ENCODE measurements around the gene PCSK1N.
"Not testable (repeated sequence)": the region's sequence is repeated elsewhere in the genome, so short reads cannot be mapped to it uniquely, and the experiment has no call there.

The PCSK1N gene

DNA sequence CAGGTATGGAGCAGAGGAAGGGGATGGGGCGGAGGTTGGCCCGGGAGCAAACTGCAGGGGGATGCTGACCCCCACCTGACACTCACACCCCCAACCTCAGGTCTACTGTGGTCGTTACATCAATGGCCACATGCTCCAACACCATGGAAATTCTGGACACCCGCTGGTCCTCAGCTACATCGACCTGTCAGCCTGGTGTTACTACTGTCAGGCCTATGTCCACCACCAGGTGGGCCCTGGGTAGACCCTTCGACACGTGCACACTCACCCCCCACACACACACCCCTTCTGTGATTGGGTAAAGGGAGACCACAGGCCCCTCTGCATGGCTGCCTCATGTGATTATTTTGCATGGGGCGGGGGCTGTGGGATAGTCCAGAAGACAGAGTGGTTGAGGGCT is 11.3 kb downstream of the PCSK1N start:
- no peak for DNase-seq

- peak in 7 of 56 donors; percentile 0 to 18 (median 10) for DNase-seq
Measured at GRCh38 chrX:48823053-48823452, 12.4 kb downstream of the PCSK1N start.

DNA sequence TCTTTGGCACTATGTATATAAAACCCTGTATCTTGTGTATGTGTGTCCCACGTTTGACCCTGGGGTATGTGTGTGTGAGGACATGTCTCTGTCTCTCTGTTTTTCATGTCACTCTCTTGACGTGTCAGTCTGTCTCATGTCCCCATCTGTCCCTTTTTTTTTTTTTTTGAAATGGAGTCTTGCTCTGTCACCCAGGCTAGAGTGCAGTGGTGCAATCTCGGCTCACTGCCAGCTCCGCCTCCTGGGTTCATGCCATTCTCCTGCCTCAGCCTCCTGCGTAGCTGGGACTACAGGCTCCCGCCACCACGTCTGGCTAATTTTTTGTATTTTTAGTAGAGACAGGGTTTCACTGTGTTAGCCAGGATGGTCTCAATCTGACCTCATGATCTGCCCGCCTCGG is 16.0 kb downstream of the PCSK1N start:
- not testable (repeated sequence) for DNase-seq

DNA sequence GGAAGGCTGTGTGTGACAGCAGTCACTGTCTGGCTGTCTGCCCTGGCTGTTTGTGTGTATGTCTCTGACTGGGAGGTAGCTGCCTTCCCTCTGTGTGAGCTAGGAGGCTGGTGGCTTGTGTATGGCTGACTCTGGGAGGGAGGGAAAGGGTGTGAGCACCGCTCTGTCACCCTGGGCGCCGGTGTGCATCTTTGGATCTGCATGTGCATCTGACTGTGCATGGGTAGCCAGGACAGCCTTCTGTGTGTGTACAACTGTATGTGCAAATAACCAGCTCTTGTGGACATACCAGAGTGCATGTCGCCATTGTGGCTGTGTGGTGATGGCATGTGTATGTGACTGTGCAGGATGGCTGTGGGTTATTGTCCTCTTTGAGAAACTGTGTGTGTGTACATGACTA is 16.5 kb downstream of the PCSK1N start:
- DNase-seq = no peak

- DNase-seq = no peak
Measured at GRCh38 chrX:48818098-48818497, 17.3 kb downstream of the PCSK1N start.

GRCh38 chrX:48816014-48816810 is 19.2 kb downstream of the PCSK1N start:
- DNase-seq = no peak

- DNase-seq = no peak
Measured at GRCh38 chrX:48815266-48815665, 20.1 kb downstream of the PCSK1N start.

- DNase-seq = no peak
Measured at GRCh38 chrX:48814722-48815121, 20.7 kb downstream of the PCSK1N start.

DNA sequence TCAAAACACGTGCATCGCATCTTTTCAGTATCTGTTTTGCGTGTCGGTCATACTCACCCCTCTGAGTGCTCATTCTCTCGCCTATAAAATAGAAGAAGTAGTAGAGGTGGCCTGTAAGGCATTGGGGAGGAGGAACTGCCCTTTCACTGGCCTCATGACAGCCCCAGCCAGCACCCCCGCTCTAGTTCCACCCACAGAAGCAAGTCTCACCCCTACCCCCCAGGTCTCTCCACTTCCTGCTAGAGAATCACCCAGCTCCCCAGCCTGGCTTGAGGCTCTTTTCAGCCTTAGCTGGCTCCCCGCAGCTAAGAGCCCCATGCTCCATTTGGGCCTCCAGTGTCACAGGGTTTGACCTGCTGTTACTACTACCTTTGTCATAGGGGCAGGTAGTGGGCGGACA is 21.8 kb downstream of the PCSK1N start:
- DNase-seq = peak in 1 of 56 donors; percentile 15

DNA sequence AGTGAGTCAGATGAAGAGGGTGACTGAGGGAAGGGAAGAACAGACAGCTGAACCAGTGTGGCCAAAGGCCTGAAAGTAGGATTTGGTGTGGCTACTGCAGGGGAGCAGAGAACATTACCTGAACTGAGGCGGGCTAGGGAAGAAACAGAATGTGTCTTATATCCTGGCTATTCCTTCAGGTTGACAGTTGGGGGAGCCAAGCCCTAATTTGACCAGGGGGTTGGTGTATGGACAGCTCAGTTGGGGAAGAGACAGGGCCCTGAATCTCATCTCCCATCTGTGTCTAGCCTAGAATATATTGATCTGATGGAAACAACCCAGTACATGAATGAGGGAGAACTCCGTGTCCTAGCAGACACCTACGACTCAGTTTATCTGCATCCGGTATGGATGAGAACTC is 29.3 kb downstream of the PCSK1N start:
- DNase-seq = no peak

DNA sequence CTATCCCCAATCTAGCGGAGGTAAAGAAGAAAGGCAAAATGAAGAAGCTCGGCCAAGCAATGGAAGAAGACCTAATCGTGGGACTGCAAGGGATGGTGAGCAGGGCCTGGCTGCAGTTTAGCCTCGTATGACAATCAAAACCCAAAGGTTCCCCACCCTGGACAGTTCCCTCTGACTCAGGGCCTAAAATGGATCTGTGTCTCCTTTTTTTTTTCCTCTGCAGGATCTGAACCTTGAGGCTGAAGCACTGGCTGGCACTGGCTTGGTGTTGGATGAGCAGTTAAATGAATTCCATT is 32.6 kb downstream of the PCSK1N start:
- no peak for DNase-seq

DNA sequence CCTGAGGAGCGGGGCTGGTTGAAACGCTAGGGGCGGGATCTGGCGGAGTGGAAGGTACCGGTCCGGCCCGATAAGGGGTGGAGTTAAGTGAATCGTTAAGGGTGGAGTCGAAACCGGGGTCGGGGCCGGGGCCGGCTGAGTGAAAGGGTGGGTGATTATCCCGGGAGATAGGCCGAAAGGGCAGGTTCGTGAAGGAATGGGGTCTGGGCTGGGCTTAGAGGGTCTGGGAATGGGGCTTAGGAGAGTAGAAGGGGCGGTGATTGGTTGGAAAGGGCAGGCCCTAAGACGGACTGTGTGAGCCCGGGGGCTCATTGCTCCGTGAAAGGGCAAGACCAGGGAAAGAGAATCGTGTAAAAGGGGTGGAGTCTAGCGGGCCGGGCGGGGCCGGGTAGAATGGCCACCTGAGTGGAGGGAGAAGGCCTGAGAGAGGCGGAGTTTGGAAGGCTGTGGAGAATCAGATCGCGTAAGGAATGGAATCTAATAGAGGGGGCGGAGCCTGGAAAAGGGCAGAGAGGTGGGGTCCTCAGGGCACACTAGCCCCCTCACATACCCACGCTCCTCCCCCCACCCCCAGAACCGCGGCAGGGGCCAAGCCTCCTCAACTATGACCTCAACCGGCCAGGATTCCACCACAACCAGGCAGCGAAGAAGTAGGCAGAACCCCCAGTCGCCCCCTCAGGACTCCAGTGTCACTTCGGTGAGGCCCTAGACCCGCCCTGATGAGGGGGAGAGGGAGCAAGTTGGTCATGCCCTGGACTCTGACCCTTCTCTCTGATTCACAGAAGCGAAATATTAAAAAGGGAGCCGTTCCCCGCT is 33.1 kb downstream of the PCSK1N start:
- DNase-seq = peak in 30 of 56 donors; percentile 7 to 65 (median 42)

- peak; percentile 29 to 98 (median 93) for DNase-seq
Measured at GRCh38 chrX:48801280-48802088, 33.9 kb downstream of the PCSK1N start, which contains the start of gene HDAC6. TSS of gene HDAC6 (plus strand) at chrX:48802067. CDS start at chrX:48802693, 626 bp downstream.

GRCh38 chrX:48800574-48801279 is 34.7 kb downstream of the PCSK1N start:
- DNase-seq = peak in 3 of 56 donors; percentile 11 to 21 (median 16)

GRCh38 chrX:48798318-48798717 is 37.1 kb downstream of the PCSK1N start:
- no peak for DNase-seq

DNA sequence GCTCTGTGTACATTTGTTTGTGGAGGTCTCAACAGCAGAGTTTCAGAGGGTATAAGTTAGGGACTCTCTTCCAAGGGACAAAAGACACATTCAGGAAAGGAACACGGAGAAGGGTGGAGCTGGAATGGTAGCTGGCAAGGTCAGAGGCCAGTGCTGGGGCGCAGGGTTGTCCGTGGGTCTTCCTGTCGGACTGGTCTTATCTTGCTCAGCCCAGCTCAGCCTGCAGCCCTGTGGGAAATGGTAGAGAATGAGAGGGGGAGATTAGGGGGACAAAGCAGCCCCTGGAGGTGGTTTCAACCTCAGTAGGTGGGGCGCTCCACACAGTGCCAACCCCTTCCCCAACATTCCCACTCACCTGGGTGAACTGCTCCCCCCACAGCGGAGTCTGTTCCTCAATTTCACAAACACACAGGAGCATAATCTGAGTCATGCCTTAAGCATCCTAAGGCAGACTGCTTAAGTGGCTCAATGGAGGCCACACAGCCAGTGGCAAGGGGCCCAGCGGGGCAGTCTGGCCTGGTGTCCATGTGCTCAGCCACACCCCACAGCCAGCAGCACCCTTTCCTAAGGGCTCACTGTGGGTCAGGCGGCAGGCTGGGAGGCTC is 40.4 kb downstream of the PCSK1N start:
- no peak for DNase-seq

DNA sequence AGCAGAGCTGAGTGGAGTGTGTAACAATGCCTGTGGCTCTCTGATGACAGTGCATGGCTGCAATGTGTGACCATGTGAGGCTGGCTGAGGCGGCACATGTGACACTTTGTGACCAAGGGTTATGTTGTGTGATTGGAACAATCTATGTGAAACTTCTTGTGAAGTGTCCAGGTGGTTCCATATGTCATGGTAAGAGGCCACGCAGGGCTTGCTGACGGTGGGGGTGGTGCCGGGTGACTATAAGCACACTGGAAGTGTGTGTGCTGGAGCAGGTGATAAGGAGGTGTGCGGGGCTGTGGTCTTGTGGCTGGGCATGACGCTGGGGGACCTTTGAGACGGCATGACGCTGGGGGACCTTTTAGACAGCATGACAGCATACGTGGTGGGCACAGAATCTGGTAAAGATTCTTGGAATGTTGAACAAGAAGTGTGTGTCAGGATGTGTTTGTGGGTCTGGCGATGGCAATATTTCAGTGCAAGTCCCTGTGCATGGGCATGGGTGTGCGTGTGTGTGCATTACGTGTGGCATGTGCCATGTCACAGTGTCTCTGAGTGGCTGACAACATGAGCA is 41.0 kb downstream of the PCSK1N start:
- DNase-seq = no peak

GRCh38 chrX:48793935-48794334 is 41.5 kb downstream of the PCSK1N start:
- no peak for DNase-seq

- DNase-seq = no peak
Measured at GRCh38 chrX:48792219-48792618, 43.2 kb downstream of the PCSK1N start.

- no peak for DNase-seq
Measured at GRCh38 chrX:48791063-48791820, 44.2 kb downstream of the PCSK1N start.
